ENCODE measurements around the gene KIAA1755.

The KIAA1755 gene

GRCh38 chr20:38219006-38219950 lies 41.3 kb downstream of the KIAA1755 start:
- no peak overlapping the region for H3K27ac ChIP-seq
- TF ChIP-seq CTCF (conservative IDR thresholded peaks at IDR 0.05), result no peak

GRCh38 chr20:38218566-38218885 lies 42.0 kb downstream of the KIAA1755 start:
- no peak for TF ChIP-seq CTCF (conservative IDR thresholded peaks at IDR 0.05)
- no peak overlapping the region for H3K27ac ChIP-seq

DNA sequence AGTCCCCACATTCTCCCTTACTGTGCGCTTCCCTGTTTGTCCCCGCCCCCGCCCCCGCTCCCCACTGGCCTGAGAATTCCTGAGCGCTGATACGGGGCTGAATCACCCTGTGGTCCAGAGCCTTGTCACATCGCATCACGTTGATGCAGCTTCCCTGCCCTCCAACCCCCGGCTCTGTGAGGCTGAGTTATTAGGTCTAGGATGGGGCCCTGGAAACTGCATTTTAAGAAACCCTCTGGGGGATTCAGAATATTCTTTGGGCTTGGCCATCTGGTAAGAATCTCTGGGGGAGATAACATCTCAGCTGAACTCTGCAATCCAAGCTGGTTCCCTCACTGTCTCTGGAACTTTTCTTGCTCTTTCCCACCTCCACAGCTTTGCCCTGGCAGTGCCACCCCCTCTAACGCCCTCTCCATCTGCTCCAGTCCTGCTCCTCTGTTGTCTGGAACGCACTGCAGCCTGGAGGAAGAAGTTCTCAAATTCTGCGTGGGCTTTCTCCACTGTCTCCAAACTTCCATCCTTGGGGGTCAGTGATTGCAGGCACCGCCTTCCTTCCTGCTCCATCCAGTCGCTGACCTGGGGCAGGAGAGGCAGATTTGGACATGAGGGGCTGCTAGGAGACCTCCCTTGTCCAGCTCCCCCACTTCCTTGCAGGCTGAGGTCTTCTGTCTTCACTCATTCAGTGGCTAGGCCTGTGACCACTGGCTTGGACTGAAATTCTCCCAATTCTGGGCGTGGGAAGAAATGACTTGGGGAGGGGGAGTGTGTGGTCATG lies 42.6 kb downstream of the KIAA1755 start:
- TF ChIP-seq CTCF (conservative IDR thresholded peaks at IDR 0.05), result no peak
- H3K27ac ChIP-seq, result no peak overlapping the region

GRCh38 chr20:38216746-38217595 lies 43.6 kb downstream of the KIAA1755 start:
- TF ChIP-seq CTCF (conservative IDR thresholded peaks at IDR 0.05), result no peak
- H3K27ac ChIP-seq, result no peak overlapping the region

GRCh38 chr20:38216201-38216600 lies 44.3 kb downstream of the KIAA1755 start:
- no peak overlapping the region for H3K27ac ChIP-seq
- no peak for TF ChIP-seq CTCF (conservative IDR thresholded peaks at IDR 0.05)

DNA sequence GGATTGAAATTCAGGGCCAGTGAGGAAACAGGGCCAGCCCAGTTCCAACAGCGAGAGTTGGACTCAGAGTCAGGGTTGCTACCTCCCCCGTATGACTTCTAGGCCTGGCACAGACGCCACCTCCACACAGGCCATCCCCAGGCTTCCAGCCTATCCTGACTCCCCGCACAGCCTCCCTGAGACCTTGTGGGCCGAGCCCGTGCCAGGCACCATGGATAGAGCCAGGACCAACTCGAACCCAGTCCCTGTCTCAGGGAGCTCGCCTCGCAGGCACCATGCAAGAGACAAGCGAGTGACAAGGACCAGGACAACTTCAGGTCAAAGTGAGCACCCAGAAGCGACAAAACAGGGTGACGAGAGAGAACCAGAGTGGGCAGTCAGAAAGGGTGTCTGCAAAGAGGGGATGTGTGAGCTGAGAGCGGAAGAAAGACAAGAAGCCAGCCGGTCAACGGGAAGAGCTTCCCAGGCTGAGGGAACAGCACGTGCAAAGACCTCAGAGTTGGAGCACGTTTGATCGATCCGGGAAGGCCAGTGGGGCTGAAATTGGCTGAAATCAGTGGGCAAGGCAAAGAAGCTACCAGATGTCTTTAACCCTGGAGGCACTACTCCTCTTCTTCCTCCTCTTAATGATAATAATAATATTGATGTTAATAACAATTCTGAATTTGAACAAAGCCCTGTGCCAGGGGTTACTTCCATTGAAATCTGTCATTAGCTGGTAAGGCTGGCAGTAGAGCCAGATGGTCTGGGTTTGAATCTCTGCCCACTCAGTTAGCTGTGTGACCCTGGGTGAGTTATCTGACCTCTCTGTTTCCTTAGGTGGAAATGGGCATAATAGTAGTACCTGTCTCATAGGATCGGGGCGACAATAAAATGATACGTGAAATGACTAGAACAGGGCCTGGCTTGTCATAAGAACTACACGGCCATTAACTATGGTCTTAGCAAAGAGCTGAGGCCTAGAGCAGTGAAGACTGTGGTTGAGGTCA lies 45.0 kb downstream of the KIAA1755 start:
- no peak for TF ChIP-seq CTCF (conservative IDR thresholded peaks at IDR 0.05)
- no peak overlapping the region for H3K27ac ChIP-seq
